ENCODE data around the gene ZNF575. TPM values are rescaled to one million over a fixed set of nuclear protein-coding genes. Genes with fewer than 3 reads are reported as not detected.

Gene ZNF575
- total and polyA plus RNA-seq, 4 donors, result 0.08 to 1.0 (median 0.49) TPM

- 78% methylated on average over 37 of the region's 37 CpGs for WGBS
- Histone ChIP-seq H3K27me3 (ENCODE audit: control insufficient read depth in 4 of 4, insufficient read depth in 4 of 4, low read length in 3 of 4) (no peaks in the 10 kb centered on the region), H3K9ac (ENCODE audit: low read depth in 1 of 2, low read length in 2 of 2) (no peak overlapping the region), H3K36me3 (ENCODE audit: control insufficient read depth in 4 of 4, insufficient read depth in 3 of 4, low read depth in 1 of 4, low read length in 3 of 4) (no peaks in the 10 kb centered on the region), H3K9me3 (ENCODE audit: control insufficient read depth in 4 of 4, low read length in 3 of 4) (no peaks in the 10 kb centered on the region), H3K27ac (ENCODE audit: low read depth in 1 of 2, low read length in 2 of 2) (peak overlapping the region in 1 of 2 donors; percentile 43), H3K4me3 (ENCODE audit: low read depth in 1 of 3, low read length in 3 of 3) (peak overlapping the region; percentile 5 to 38 (median 14)), H3K4me1 (ENCODE audit: control insufficient read depth in 4 of 4, insufficient read depth in 4 of 4, low read length in 3 of 4) (peaks cover 2 to 19% (median 13%) of the 10 kb centered on the region in 4 donors)
- DNase-seq (ENCODE audit: low spot score), result no peak
- TF ChIP-seq SP1 (IDR thresholded peaks at IDR 0.05), result no peak
- TF ChIP-seq GABPA (IDR thresholded peaks at IDR 0.05 in 1 of 2, conservative IDR thresholded peaks at IDR 0.05 in 1 of 2), result no peak
- TF ChIP-seq FOXA2 (IDR thresholded peaks at IDR 0.05), result no peak
- TF ChIP-seq YY1 (IDR thresholded peaks at IDR 0.05), result no peak
- no peak for TF ChIP-seq NR2F2 (IDR thresholded peaks at IDR 0.05)
- TF ChIP-seq RXRA (IDR thresholded peaks at IDR 0.05), result no peak
- no peak for TF ChIP-seq CTCF (IDR thresholded peaks at IDR 0.05; ENCODE audit: low read depth, low read length, missing input control)
- TF ChIP-seq EGR1 (IDR thresholded peaks at IDR 0.05; ENCODE audit: low read depth in 2 of 2), result no peak
- TF ChIP-seq FOXA1 (IDR thresholded peaks at IDR 0.05), result no peak
- no peak for TF ChIP-seq HNF4G (IDR thresholded peaks at IDR 0.05)
- no peak for TF ChIP-seq ZBTB33 (IDR thresholded peaks at IDR 0.05)
- no peak for TF ChIP-seq JUND (IDR thresholded peaks at IDR 0.05)
- no peak for TF ChIP-seq MAX (IDR thresholded peaks at IDR 0.05)
- TF ChIP-seq HNF4A (conservative IDR thresholded peaks at IDR 0.05), result no peak
- no peak for TF ChIP-seq RAD21 (IDR thresholded peaks at IDR 0.05)
- TF ChIP-seq TAF1 (conservative IDR thresholded peaks at IDR 0.05), result no peak
- no peak for TF ChIP-seq ATF3 (IDR thresholded peaks at IDR 0.05)
- TF ChIP-seq REST (IDR thresholded peaks at IDR 0.05), result no peak
Measured at GRCh38 chr19:43575955-43576878, 43.2 kb downstream of the ZNF575 start.
